ENCODE results near the gene PFDN1.

DNA sequence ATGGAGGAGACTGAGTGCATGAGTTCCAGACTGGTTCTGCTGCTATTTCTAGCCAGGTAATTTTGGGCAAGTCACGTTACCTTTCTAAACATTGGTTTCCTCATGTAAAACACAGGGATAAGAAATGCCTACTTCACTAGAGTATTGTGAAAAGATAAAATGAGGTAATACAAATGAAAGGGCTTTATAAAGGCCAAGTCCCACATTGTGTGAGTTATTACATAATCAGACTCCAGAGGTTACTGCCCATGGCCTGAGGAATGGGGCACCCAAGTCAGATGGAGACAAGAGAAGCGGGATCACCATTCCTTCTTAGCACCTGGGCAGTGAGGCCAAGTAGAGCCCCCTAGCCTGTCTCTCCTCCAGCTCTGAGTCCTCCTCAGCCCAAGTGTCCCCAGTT is 36.0 kb upstream of the PFDN1 start:
- TF ChIP-seq, protein P1, sequence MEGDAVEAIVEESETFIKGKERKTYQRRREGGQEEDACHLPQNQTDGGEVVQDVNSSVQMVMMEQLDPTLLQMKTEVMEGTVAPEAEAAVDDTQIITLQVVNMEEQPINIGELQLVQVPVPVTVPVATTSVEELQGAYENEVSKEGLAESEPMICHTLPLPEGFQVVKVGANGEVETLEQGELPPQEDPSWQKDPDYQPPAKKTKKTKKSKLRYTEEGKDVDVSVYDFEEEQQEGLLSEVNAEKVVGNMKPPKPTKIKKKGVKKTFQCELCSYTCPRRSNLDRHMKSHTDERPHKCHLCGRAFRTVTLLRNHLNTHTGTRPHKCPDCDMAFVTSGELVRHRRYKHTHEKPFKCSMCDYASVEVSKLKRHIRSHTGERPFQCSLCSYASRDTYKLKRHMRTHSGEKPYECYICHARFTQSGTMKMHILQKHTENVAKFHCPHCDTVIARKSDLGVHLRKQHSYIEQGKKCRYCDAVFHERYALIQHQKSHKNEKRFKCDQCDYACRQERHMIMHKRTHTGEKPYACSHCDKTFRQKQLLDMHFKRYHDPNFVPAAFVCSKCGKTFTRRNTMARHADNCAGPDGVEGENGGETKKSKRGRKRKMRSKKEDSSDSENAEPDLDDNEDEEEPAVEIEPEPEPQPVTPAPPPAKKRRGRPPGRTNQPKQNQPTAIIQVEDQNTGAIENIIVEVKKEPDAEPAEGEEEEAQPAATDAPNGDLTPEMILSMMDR (IDR thresholded peaks at IDR 0.05): no peak
- no peak for TF ChIP-seq POLR2A (IDR thresholded peaks at IDR 0.05)
- TF ChIP-seq EP300 (IDR thresholded peaks at IDR 0.05): no peak
- no peak for TF ChIP-seq POLR2AphosphoS5 (IDR thresholded peaks at IDR 0.05)

All from suprapubic skin (tissue), 4 donors.